ENCODE data around the gene CRHR2.

CRHR2 gene

GRCh38 chr7:30706316-30706715 is 24.1 kb upstream of the CRHR2 start:
- DNase-seq = no peak

DNA sequence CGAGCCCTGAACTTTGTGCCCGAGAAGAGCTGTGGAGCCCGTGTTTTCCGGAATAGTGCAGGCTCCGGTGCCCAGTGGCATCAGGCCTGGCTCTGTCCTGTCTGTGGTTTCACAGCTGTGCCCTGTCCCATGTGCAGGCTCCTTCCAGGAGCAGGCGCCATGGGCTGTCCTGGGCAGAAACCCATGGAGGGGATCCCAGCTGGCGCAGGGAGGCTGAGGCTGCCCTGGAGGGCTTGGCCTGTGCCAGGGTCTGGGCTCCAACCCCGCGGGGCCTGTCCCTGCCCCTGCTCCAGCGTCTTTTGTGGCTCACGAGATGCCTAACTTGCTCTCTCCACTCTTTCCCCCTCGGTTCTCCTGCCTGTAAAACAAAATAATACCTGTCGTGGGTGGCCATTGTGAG is 23.3 kb upstream of the CRHR2 start:
- no peak for DNase-seq

- no peak for DNase-seq
Observed at GRCh38 chr7:30705008-30705407, 22.8 kb upstream of the CRHR2 start.

- DNase-seq = no peak
Observed at GRCh38 chr7:30703756-30704155, 21.5 kb upstream of the CRHR2 start.

- no peak for DNase-seq
Observed at GRCh38 chr7:30702200-30702599, 19.9 kb upstream of the CRHR2 start.

DNA sequence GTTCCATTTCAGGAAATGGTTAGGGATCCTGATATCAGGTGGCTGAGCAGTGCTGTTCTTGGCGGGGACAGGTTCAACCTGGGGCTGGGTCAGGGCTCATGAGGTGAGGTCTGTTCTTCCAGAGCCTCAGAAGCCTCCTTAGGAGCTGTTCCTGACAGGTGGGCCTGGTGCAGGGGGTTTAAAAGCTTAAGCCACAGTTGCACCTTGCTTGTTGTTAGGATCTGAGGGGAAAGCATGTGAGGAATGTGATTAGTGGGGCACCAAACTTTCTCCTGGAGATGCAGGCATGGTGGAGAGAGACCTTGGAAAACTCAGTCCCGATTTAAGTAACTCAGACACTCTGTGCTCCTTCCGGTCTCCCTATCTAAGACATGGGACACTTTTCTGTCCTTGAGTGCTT is 18.7 kb upstream of the CRHR2 start:
- no peak for DNase-seq

- no peak for DNase-seq
Observed at GRCh38 chr7:30699706-30700495, 17.6 kb upstream of the CRHR2 start.

GRCh38 chr7:30698481-30698880 is 16.2 kb upstream of the CRHR2 start:
- no peak for DNase-seq

DNA sequence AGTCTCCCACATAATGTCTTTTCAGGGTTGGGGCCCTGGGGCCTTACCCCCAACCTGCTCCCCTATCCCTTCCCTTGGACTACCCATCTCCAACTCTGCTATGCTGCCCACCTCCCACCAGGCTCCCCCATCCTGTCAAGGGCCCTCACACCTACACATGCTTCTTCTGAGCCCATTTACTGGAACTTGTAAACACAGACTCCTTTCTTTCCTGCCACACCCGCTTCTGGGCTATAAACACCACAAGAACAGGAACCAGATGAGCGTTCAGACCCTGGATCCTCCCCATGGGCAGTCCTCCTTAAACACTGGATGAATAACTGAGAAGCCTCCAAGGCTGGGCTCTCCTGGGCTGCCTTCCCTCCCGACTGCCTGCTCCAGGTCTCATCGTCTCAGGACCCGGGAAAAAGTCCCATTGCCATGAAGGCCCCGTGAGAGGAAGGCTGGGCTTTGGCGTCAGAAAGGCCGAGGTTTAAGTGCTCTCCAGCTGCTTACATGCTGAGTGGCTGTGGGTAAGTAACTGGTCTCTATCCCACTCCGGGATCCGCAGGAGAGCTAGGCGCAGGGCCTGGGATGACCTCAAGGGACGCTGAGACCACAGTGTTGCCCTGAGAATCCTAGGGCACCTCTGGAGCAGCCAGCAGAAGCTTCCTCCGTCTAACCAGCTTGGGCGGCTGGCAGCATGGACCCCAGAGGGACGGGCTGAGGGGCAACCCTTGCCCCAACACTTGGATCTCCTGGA is 15.6 kb upstream of the CRHR2 start:
- no peak for DNase-seq

DNA sequence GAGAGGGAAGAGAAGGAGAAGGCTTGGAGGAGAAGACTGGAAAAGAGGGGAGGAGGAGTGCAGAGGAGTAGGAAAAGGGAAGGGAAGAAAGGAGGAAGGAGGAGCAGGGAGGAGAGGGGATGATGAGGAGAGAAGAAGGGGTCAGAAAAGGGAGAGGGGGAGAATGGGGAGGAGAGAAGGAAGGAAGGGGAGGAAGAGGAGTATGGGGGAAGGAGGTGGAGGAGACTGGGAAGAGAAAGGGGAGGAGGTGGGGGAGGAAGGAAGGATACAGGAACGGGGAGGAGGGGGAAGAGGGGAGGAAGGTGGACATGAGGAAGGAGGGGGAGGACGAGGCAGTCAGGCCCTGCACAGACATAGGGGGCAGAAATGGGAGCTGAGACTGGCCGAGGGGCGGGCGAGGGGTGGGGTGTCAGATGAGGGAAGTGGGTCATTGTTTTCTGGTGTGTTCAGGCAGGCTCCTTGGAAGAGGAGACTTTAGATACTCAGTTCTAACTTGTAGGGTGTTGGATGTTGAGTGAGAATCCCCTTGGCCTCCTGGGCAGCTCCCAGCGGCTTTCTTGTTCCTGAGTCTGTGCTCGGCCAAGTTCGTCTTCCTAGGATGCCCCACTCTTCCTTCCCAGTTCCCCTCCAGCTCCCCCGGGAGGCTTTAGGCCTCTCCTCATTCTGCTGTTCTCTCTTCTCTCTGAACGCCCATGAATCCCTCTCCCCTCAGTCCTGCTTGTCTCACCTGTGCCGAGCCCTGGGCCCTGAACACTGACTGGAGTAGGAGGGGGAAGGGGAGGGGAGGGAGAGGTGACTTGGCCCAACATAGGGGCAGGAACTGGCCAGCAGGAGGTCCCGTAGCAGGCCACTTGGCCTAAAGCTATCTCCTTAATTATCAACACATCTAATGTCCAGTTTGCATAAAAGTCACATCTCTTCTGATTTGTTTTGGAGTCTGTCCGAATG is 12.8 kb upstream of the CRHR2 start:
- no peak for DNase-seq

GRCh38 chr7:30694218-30694745 is 12.0 kb upstream of the CRHR2 start:
- no peak for DNase-seq

- no peak for DNase-seq
Observed at GRCh38 chr7:30692882-30693281, 10.6 kb upstream of the CRHR2 start.

DNA sequence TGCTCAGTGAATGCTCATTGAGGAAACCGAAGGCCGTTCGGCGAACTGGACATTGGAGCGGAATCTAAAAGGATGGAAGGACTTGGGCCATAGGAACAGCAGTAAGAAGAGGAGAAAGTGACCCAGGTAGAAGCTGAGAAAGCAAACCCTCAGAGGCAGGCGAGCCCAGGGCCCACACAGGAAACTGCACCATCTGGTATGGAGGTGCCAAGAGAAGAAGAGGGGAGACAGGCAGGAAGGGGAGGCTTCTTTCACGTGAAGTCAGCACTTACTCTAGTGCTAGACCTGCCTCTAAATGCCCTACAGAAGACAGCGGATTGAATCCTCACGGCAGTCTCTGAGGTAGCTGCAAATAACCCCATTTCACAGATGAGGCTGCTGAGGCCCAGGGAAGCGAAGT is 10.2 kb upstream of the CRHR2 start:
- DNase-seq = no peak

- DNase-seq = no peak
Observed at GRCh38 chr7:30690011-30690410, 7.8 kb upstream of the CRHR2 start.

DNA sequence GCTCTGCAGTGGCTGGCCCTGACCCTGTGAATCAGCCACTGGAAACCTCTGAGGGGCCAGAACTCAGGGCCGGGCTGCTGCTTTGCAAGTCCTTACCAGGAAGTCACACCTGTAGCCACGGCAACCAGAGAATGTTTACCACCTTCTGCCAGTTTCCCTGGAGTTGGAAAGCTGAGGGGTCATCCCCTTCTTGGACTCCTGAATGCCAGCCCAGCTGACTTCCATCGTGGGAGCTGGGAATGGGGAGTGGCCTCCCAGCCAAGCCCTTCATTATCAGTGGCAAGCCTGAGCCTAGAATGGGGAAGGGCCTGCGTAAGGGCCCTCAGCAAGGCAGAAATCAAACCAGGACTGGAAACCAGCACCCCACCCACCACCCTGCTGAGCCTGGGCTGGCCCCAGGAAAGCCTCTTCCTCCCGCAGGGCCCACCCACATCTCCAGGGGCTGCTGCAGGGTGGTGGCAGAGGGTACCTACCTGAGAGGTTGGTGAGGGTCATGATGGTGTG is 6.5 kb upstream of the CRHR2 start:
- no peak for DNase-seq

- no peak for DNase-seq
Observed at GRCh38 chr7:30687604-30688003, 5.3 kb upstream of the CRHR2 start.

DNA sequence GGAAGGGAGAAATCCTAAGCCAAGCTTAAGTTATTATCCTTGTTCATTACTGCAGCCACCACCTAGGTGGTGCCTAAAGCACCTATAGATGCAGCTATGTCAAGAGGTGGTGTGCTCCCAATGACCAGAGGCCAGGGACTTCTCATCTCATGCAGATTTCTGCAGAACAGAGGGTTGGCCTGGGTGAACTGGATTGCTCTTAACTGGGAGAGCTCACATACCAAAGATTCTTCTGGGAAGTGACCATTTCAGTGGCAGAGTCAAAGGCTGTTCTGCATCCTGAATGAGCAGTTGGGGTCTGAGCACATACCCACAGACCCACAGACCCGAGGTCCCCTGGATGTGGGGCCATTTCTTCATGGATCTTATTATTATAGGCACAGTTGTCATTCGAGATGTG is 2.1 kb upstream of the CRHR2 start:
- no peak for DNase-seq

DNA sequence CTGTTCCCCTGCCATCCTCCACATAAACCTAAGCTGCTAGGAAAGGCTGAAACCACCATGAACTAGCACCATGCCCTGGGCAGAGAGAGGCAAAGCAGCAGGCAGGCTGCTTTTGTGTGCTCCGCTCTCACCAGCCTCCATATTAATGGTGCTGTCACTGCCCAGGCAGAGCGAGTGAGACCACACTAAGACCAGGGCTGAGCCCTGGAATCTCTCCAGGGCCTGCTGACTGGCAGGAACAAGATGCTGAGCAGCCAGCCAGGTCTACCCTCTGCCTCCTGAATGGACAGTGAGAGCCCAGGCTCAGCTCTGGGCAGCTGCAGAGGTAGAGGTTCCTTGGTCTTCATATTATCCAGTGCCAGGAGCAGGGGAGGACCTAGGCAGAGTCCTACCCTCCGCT is 1.6 kb upstream of the CRHR2 start:
- no peak for DNase-seq

DNA sequence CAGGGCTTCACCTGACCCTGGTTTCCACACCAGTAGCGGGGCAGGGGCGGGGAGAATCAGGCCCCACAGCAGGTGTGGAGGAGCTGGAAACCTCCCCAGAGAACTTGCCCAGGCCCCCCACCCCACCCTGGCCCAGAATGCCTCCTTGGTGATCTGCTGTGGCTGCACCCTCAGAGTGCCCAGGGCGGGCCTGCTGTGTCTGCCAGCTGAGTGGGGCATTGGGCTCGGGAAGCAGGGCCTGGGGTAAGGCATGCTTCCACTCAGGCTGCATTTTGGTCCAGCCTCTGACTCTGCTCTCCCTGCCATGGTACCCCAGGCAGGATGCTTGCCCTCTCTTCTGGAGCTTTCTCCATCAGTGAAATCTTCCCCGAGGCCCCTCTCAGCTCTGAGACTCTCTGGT is 1.1 kb upstream of the CRHR2 start:
- DNase-seq = no peak

DNA sequence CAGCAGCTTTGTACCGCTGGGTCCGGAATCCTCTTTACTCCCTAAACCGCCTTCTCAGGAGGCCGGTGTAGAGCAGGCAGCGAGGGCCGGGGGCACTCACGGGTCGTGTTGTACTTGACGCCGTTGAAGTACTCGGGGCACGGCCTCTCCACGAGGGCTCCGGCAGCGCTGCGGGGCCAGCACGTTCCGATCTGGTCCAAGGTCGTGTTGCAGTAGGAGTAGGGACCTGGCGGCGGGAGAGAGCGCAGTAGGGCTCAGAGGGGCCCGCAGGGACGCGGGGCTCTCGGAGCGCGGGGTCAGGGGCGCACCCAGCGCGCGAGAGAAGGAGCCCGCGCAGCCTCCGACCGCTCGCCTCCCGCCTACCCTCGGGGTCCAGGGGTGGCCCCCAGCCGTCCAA is 443 bp downstream of the CRHR2 start:
- DNase-seq = no peak

GRCh38 chr7:30681331-30681797 is 892 bp downstream of the CRHR2 start:
- DNase-seq = no peak

GRCh38 chr7:30679664-30680063 is 2.6 kb downstream of the CRHR2 start:
- DNase-seq = no peak

- DNase-seq = no peak
Observed at GRCh38 chr7:30678805-30679204, 3.5 kb downstream of the CRHR2 start.

Measured in activated CD8-positive, alpha-beta memory T cell treated with anti-CD3 and anti-CD28 coated beads, Interleukin-2, amount 50 U/mL, for 4 hours (primary cell).